Stimulated activated CD4-positive, alpha-beta T cell treated with anti-CD3 and anti-CD28 coated beads, Interleukin-4, amount 100 ng/mL, for 1 hour (primary cell): Measurements from ENCODE around the gene KBTBD8.

Experiments used
- DNase-seq: peaks from one replicate; pipeline ENCODE4 v3.0.0-alpha.2; 2020

The KBTBD8 gene

DNA sequence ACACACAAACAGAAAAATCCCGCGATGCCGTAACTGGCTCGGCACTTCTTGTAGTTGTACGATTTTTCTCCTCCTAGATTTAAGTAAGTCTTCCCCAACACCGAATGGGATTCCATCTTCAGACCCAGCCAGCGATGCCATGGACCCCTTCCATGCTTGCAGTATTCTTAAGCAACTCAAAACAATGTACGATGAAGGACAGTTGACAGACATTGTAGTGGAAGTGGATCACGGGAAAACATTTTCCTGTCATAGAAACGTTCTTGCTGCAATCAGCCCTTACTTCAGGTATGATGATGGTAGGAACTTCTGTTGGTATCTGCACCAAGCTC lies 763 bp downstream of the KBTBD8 start:
- DNase-seq: no peak

DNA sequence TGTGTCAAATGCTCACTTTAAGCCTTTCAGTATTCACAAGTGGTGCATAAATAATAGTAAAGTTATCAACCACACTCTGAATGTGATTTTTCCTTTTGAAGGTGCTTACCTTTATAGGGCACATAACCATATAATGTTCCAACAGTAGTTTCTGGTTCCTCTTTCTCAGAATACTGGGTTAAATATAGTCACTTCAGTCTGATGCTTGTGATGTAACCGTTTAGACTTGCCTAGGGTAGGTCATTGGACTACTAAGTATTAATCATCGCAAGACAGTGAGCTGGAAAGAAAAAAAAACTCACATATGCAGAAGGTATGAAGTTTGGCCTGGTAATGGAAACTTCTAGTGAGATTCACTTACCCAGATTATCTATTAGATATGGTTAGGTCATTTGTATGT lies 1.9 kb downstream of the KBTBD8 start:
- no peak for DNase-seq

DNA sequence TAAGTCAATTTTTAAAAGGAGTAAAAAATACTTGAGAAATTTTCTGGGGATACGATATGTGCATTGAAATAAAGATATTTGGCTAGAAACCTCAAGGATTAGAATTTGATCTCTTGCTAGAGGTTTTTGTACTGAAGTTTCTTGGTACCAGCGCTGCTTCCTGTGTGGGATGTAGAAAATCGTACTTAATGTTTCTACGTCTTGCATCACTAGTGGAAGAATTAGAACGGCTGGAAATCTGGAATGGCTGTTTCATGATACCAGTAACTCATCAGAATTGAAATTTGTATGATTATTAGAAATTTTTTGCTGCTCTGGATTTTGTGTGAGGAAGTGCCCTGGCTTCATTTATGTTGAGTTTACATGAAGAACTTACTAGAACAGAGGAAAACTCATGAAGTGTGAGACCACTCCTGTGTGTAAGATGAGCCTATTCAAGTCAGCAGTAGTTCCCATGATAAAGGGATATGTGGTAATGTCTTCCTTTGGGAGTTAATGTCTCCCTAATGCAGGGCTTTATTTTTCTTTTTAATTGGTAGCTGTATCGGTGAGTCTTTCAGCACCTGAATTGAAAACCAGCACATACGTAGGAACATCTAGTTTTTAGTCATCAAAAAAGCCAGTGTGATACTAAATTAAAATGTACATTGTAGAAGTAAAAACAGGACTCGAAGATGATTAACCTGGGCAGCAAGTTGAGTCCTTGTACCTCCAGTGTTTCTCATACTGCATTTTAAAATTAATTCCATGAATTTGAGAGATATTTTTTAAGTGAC lies 3.2 kb downstream of the KBTBD8 start:
- DNase-seq: no peak

DNA sequence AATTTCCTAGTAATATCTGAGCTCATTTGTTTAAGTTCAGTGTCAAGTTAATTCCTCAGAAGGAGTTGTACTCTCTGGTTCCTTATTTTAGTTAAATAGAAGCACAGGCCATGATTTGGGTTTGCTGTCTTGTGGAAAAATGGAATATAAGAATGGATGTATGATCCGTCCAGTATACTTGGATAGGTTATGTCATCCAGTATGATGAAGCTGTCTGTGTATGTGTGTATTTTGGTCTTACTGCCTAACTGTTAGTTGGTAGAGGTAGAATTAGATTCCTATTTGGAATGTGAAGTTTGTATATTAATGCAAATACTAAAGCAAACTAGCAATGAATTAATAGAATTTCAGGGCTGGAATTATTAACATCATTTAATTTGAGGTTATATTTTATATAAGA lies 7.9 kb downstream of the KBTBD8 start:
- DNase-seq: no peak

DNA sequence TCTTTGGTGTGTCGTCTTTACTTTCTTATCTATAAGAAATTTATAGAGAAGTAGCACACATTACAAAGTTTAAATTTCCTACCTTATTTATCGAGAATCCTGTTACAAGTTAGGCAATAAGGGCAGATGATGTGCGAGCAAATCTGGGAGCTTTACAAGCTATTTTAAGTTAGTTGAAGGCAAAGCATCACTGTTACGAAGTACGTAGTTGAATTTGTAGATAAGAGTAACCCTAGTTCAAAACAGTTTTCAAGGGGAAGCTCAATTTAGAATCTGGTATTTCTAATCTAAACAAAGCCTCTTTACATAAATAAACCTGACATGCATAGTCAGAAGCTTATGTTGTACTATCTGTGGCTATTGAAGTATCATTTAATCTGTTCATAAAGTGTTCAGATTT lies 8.4 kb downstream of the KBTBD8 start:
- no peak for DNase-seq

- no peak for DNase-seq
These were observed 10.3 kb downstream of the KBTBD8 start for GRCh38 chr3:67008388-67008787.

GRCh38 chr3:67009716-67010115 lies 11.6 kb downstream of the KBTBD8 start:
- DNase-seq: no peak

DNA sequence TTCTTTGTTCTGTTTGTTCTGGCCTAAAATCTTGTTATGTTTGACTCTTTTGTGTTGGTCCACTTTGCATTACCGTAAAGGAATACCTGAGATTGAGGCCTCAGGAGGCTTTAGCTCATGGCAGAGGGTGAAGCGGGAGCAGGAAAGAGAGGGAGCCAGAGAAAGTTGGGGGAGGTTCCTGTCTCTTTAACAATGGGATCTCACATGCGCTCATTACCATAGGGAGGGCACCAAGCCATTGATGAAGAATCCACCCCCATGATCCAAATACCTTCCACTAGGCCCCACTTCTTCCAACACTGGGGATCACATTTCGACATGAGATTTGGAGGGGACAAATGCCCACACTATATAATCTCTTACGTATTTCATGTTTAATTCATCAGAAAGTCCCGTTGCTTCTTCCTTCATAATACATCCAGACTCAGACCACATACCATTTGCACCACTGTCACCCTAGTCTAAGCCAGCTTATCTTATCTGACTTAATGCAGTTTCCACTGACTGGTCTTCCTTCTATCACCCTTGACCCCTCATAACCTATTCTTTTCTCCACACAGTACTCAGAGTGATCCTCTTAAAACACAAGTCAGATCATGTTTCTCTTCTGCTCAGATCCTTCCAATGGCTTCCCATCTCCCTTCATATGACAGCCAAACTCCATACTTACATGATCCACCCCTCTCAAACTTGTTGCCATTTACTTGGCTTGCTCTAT lies 13.5 kb downstream of the KBTBD8 start:
- DNase-seq: no peak

DNA sequence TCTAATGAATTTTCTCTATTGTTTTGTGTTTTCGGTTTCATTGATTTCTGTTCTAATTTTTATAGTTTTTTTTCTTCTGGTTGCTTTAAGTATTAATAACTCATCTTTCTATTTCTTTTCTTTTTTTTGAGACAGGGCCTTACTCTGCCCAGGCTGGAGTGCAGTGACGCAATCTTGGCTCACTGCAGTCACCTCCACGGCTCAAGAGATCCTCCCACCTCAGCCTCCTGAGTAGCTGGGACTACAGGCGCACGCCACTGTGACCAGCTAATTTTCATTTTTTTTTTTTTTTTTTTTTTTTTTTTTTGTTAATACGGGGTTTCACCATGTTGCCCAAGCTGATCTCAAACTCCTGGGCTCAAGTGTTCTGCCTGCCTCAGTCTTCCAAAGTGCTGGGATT lies 14.5 kb downstream of the KBTBD8 start:
- no peak for DNase-seq

- no peak for DNase-seq
These were observed 17.8 kb downstream of the KBTBD8 start for GRCh38 chr3:67015702-67016484.

GRCh38 chr3:67016522-67017080 lies 18.5 kb downstream of the KBTBD8 start:
- no peak for DNase-seq

GRCh38 chr3:67017211-67017610 lies 19.1 kb downstream of the KBTBD8 start:
- no peak for DNase-seq

DNA sequence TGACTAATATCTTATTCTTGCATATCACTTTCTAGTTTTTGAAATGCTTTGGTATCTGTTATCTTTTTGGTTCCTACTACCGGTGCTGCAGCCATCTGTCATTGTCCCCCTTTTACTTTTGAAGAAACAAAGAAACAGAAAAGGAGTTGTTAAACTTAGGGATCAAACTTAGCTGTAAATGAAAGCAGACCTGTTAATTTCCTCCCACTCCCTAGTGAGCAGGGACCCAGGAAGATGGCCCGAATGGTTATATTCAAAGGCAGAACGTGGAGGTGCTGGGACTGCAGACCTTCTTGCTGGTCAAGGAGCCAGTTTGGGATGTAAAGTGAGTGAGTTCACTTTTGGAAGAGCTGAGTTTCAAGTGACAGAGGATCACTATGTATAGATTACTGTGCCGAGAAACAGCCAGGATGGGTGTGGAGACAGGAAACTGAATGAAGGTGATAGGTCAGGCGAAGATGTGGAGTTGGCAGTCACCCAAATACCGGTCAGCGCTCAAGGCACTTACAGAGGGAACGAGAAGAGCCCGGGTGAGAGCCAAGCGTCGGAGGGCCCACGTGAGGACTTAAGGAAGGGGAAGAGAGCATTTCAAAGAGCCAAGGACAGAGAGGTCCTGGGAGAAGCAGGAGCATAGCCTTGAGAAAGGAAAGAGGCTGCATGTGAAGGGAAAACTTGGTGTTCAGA lies 20.1 kb downstream of the KBTBD8 start:
- DNase-seq: no peak

GRCh38 chr3:67018789-67019526 lies 20.9 kb downstream of the KBTBD8 start:
- DNase-seq: no peak

- DNase-seq: no peak
These were observed 30.1 kb downstream of the KBTBD8 start for GRCh38 chr3:67028001-67028784.

GRCh38 chr3:67030785-67031740 lies 33.0 kb downstream of the KBTBD8 start:
- DNase-seq: no peak

GRCh38 chr3:67031986-67032385 lies 33.9 kb downstream of the KBTBD8 start:
- DNase-seq: no peak

- no peak for DNase-seq
These were observed 35.0 kb downstream of the KBTBD8 start for GRCh38 chr3:67033079-67033478.

- DNase-seq: no peak
These were observed 36.3 kb downstream of the KBTBD8 start for GRCh38 chr3:67034371-67034770.

DNA sequence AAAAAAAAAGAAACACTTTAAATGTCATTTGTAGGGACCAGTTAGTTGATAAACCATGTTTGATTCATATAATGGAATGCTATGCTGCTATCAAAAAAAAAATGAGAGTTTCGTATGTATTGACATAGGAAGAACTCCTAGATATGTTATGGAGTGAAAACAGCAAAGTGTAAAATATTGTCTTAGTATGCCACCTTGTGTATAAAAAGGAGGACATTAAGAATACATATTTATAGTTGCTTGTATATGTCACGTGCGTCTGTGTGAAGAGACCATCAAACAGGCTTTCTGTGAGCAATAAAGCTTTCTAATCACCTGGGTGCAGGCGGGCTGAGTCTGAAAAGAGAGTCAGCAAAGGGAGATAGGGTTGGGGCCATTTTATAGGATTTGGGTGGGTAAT lies 39.5 kb downstream of the KBTBD8 start:
- no peak for DNase-seq
